HCEC 1CT (cell line): ENCODE results near the gene SMOC1.

Source experiments
- DNase-seq: peaks from one replicate; pipeline ENCODE4 v3.0.0-alpha.2; 2017

The SMOC1 gene

DNA sequence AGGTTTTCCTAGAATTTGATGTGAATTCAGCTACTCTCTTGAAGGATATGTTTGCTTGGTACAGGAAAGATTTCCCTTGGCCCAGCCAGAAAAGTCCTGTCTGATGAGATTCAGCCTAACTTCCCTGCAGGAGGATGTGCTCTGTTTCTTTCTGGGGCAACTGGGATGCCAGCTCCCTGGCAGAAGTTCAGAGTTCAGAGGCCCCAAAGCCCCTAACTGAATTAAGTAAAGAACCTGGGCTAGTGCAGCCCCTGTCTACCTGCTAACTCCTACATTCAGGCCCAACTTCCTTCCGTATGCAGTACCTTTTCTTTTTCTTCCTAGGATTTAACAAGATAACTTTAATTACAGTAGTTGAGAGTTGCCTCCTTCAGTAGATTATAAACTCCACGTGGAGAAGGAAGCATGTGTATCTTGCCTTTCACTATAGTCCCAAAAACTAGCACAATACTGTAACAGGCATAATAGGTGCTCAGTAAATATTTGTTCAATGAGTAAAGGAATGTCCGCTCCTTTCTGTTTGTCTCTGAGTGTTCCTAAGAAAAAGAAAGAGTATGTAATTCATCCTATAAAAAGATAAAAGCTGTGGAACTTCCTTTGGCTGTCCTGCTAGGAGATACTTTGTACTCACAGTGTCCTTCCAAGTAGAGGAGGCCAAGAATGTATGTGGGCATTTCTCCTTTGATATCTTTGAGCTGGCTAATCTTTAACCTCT, 168.5 kb downstream of the SMOC1 start:
- no peak for DNase-seq

GRCh38 chr14:70048313-70048654, 169.1 kb downstream of the SMOC1 start:
- no peak for DNase-seq

DNA sequence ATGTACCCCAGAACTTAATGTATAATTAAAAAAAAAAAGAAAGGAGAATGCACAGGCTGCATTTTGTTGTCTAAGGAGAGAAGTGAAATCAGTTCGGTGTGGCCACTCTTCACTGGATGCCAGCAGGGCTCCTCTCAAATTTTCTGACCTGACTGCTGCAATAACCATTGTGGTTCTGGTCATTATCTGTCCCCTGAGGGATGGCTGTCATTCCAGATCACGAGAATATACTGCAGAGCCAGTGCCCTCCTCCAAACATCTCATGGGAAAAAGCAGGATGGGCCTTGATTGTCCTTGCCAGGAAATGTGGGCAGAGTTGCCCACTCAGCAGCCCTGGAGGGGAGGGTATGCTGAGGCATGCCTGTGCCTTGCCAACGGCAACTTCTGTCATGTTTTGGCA, 170.4 kb downstream of the SMOC1 start:
- DNase-seq, result no peak

DNA sequence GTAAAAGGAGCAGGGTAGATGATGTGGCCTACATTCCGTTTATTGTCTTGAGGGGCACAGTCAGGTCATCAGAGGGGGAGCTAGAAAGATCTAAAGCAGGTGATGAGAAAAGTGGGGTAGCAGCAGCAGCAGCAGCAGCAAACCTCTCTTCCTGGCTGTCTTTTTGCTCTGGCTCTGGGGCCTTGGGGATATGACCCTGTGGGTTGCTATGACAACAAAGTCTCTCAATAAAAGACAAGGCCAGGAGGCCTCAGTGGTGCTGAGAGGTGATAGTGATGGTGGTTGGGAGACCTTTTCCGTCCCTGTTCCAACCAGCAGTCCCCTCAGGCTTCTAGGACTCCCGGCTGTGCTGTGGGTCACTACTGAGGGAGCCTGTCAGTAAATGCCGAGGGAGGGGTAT, 170.9 kb downstream of the SMOC1 start:
- DNase-seq, result no peak

GRCh38 chr14:70052990-70053389, 173.8 kb downstream of the SMOC1 start:
- DNase-seq, result peak; percentile 19

DNA sequence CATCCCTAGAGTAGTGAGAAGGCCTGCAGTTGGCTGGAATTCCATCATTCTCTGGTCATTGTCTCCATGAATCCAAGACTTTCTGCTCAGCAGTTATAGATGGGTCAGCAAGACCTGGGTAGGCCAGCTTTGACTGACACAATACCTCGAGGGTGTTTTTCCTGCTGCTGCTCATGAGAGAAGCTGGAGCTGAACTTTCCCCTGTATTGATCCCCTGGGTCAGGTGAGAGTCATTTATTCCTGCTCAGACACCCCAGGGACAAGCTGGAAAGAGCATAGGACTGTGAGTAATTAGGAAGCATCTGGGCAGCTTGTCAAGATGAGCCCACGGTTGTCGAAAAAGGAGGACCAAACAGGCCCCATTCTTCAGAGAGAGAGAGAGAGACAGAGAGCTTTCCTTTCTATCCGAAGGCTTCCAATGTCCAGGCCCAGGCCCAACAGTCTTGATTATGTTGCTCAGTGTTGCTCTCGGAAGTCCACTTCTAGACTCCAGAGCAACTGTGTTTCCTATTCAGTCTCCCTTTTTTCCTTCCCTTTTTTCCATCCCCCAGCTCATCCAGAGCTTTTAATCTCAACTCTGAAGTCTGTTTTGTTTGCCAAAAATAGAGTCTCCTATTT, 178.4 kb downstream of the SMOC1 start:
- DNase-seq, result no peak

DNA sequence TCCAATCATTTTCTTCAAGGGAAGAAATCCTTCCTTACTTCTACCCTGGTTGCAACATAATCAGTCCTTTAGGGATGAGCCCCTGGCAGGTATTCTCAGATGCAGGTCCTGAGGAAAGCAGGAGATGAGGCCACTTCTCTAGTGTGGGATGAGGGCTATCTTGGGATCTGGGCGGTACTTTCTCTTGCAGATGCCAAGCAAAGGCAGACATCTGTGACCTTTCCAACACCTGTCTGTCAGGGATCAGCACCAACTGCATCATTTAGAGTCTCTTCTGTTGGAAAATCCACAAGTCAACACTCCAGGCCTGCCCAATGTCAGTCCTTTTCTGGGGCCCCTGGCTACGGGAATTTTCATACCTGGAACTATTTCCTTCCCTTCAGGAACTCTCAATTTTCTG, 180.3 kb downstream of the SMOC1 start:
- no peak for DNase-seq

GRCh38 chr14:70061108-70061507, 181.9 kb downstream of the SMOC1 start:
- DNase-seq, result no peak

- peak; percentile 15 for DNase-seq
Observed at GRCh38 chr14:70064136-70064865, 185.1 kb downstream of the SMOC1 start.

- no peak for DNase-seq
Observed at GRCh38 chr14:70067810-70068209, 188.6 kb downstream of the SMOC1 start.

DNA sequence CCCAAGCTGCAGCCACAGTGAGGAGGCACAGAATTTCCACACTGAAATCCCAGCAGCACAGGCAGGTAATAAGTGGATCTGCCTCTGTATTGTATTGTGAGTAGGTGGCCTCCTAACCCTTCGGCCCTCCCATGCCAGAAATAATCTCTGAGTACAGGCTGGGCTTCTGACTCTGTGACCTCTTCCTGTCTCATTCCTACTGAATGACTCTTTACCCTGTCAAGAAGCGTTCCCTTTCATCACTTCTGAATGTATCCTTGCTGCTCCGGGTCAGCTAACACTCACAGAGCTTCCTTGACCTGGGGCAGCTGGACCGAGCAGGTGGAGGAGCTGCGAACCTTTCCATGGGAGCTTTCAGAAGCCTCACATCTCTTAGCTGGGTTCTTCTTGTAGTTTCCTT, 190.0 kb downstream of the SMOC1 start:
- DNase-seq, result peak; percentile 20

- DNase-seq, result peak; percentile 62
Observed at GRCh38 chr14:70073924-70074566, 194.8 kb downstream of the SMOC1 start.

DNA sequence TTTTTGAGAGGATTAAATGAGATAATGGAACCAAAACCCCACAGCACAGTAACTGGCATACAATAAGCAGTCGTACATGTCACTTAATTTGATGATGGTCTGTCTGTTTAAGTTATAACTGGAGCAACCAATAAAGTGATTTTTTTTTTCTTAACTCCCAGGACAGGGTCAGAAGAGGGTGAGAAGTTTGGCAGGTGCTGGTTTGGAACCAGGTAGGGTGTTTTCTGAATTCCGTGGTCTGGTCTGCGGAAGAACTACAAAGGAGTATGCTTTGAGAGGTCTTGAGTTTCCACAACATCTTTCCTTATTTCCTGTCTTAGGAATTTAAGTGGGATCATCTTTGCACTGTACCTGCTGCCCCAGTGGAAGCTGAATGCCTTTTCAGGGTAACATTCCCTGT, 197.8 kb downstream of the SMOC1 start:
- DNase-seq, result no peak

- no peak for DNase-seq
Observed at GRCh38 chr14:70077720-70078119, 198.5 kb downstream of the SMOC1 start.

DNA sequence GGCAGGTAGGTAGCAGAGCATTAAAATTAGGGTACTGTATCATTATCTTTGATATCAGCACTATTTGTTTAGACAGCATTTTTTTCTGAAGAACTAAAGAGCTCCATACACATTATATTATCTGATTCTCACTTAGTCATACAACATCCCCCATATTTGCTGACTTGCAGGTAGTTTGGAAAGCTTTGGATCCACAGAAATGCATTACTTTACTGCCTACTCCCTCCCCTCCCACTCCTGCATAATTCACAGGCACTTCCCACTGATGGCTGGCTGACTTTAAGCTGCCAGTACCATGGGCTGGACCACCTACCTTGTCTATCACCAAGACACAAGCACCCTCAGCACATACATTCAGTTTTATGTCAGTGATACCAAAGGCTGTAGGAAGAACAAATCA, 199.1 kb downstream of the SMOC1 start:
- no peak for DNase-seq

DNA sequence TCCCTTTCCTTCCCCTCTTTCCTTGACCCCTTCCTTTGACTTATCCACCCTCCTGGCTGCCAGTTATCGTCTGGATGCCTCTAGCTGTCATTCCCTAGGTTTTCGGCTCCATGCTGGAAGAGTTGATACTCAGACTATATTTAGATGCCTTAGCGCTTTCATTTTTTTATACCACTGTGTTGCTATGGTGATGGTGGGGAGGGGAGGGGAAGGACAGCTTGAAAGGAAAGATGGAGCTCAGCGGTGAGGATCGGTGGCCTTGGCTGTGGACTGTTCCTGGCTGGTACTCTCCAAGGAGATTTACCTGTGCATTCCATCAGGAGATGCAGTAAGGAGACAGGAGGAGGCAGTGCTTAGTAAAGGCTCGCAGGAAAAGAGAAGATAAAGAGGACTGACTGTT, 200.9 kb downstream of the SMOC1 start:
- DNase-seq, result no peak
